Panc1 (cell line): ENCODE measurements around the gene RAB32. TPM values are rescaled to one million over a fixed set of nuclear protein-coding genes. Genes with fewer than 3 reads are reported as not detected.

Source experiments
- ATAC-seq: fragments of 200-7000 bp; cut with Tn5 transposase; 2 replicates; pipeline ENCODE4 v1.9.1; 2020; ENCODE audit warnings: mild to moderate bottlenecking, moderate library complexity
- BruUV-seq: library from RNA; stranded (reverse); fragments of 400-500 nt; replicated peaks from 2 replicates; lab custom pipeline; 2021; lab: Mats Ljungman, UMichigan
- CTCF ChIA-PET: fragments of 300-600 bp; sonication (Branson Sonifier 250); formaldehyde crosslinking; loops from one replicate; lab custom pipeline; 2022; ENCODE audit warnings: antibody characterized with exemption; lab: Charles Lee
- POLR2A ChIA-PET: fragments of 300-600 bp; sonication (Branson Sonifier 250); formaldehyde crosslinking; loops from one replicate; lab custom pipeline; 2022; ENCODE audit warnings: antibody characterized with exemption; lab: Charles Lee
- DNase-seq: peaks from one replicate; pipeline ENCODE4 v3.0.0-alpha.2; 2010; ENCODE audit warnings: low read depth, low spot score
- H3K27ac ChIP-seq: 2 replicates; pipeline ENCODE4 v1.5.1; 2011; ENCODE audit warnings: mild to moderate bottlenecking, low read length, inconsistent platforms
- H3K27me3 ChIP-seq: fragments of 200-500 bp; sonication (Bioruptor generic); 2 replicates; pipeline ENCODE4 v1.6.0; 2014; ENCODE audit warnings: low read length, inconsistent platforms; ENCODE audit not compliant: control insufficient read depth, insufficient read depth
- H3K36me3 ChIP-seq: fragments of 200-500 bp; sonication (Bioruptor generic); 2 replicates; pipeline ENCODE4 v1.5.1; 2014; ENCODE audit warnings: inconsistent platforms, mild to moderate bottlenecking, low read length, moderate library complexity; ENCODE audit not compliant: control insufficient read depth, insufficient read depth
- H3K4me1 ChIP-seq: 2 replicates; pipeline ENCODE4 v1.5.1; 2011; ENCODE audit warnings: inconsistent platforms, mild to moderate bottlenecking, low read length, moderate library complexity; ENCODE audit not compliant: control insufficient read depth, insufficient read depth
- H3K4me3 ChIP-seq, 2 experiments: 2 replicates each; pipeline ENCODE4 v1.5.1; 2011 to 2012; ENCODE audit warnings: low read depth in 2 of 2, low read length in 2 of 2, mild to moderate bottlenecking in 2 of 2, inconsistent platforms in 1 of 2, moderate library complexity in 1 of 2
- H3K9me3 ChIP-seq: fragments of 200-500 bp; sonication (Bioruptor generic); 2 replicates; pipeline ENCODE4 v1.5.1; 2014; ENCODE audit warnings: low read depth, mild to moderate bottlenecking, inconsistent platforms, low read length, moderate library complexity; ENCODE audit not compliant: control insufficient read depth, insufficient read depth
- CTCF ChIP-seq: fragments of 450-650 bp; IDR thresholded peaks from 2 replicates; pipeline ENCODE4 v1.5.1; 2017; ENCODE audit warnings: mild to moderate bottlenecking
- POLR2AphosphoS5 ChIP-seq: IDR thresholded peaks from 2 replicates; pipeline ENCODE4 v1.6.1; 2012; ENCODE audit warnings: mild to moderate bottlenecking, low read depth, low read length, moderate library complexity
- REST ChIP-seq, 2 experiments: IDR thresholded peaks; 2 replicates each; pipeline ENCODE4 v1.6.1; 2011 to 2012; ENCODE audit warnings: low read depth in 2 of 2, control low read depth in 1 of 2, low read length in 1 of 2, mild to moderate bottlenecking in 1 of 2, moderate library complexity in 1 of 2; ENCODE audit not compliant: insufficient read depth in 1 of 2
- SIN3A ChIP-seq: IDR thresholded peaks from 2 replicates; pipeline ENCODE4 v1.6.1; 2012; ENCODE audit warnings: low read depth, mild to moderate bottlenecking, low read length, moderate library complexity, borderline replicate concordance; ENCODE audit not compliant: insufficient read depth
- TCF7L2 ChIP-seq: IDR thresholded peaks from 2 replicates; pipeline ENCODE4 v1.6.1; 2011; ENCODE audit warnings: mild to moderate bottlenecking, low read depth, low read length, inconsistent platforms
- in situ Hi-C: cut with HindIII; loops from 2 replicates; pipeline ENCODE4 v1.10.0; 2016; ENCODE audit warnings: low sequenced_read_pairs, low pct_unique_long_range_greater_than_20kb
- intact Hi-C: fragments of 100-400 bp; cut with micrococcal nuclease; formaldehyde crosslinking; loops from one replicate; pipeline ENCODE4 v1.10.0; 2022; ENCODE audit not compliant: unreplicated experiment
- total RNA-seq: library from RNA; stranded (reverse); gene quantifications from one replicate; pipeline ENCODE4 v1.2.1, GENCODE V29; 2021; ENCODE audit not compliant: unreplicated experiment

Gene RAB32
- total RNA-seq, 1 experiment from 2014 or later, result 61.5 TPM

GRCh38 chr6:146592451-146592850, 48.8 kb downstream of the RAB32 start:
- ATAC-seq (no peak), DNase-seq (no peak)
- Histone ChIP-seq H3K4me1 (no peaks in the 10 kb centered on the region), H3K4me3 (no peak overlapping the region), H3K36me3 (no peaks in the 10 kb centered on the region), H3K27ac (no peak overlapping the region), H3K27me3 (no peaks in the 10 kb centered on the region), H3K9me3 (no peaks in the 10 kb centered on the region)
- in situ Hi-C loops (no loop called here), intact Hi-C loops (no loop called here)
- CTCF ChIA-PET, result no interaction called here
- TF ChIP-seq SIN3A (no peak), CTCF (no peak), TCF7L2 (no peak), REST (IDR thresholded peaks at IDR 0.05; ENCODE audit: insufficient read depth in 1 of 2, low read depth in 2 of 2, low read length in 1 of 2) (no peak), POLR2AphosphoS5 (no peak)
- BruUV-seq, result no TSS peak
- POLR2A ChIA-PET, result no interaction called here

- Histone ChIP-seq H3K36me3 (no peaks in the 10 kb centered on the region), H3K4me1 (no peaks in the 10 kb centered on the region), H3K27me3 (no peaks in the 10 kb centered on the region), H3K9me3 (no peaks in the 10 kb centered on the region), H3K27ac (no peak overlapping the region), H3K4me3 (no peak overlapping the region)
- ChIA-PET POLR2A (no interaction called here), CTCF (no interaction called here)
- intact Hi-C loops (no loop called here), in situ Hi-C loops (no loop called here)
- no peak for ATAC-seq
- DNase-seq, result no peak
- BruUV-seq, result no TSS peak
- TF ChIP-seq TCF7L2, result no peak
- TF ChIP-seq SIN3A, result no peak
- no peak for TF ChIP-seq POLR2AphosphoS5
- TF ChIP-seq CTCF, result no peak
Measured at GRCh38 chr6:146593986-146594385, 50.4 kb downstream of the RAB32 start.

GRCh38 chr6:146594495-146594894, 50.9 kb downstream of the RAB32 start:
- Histone ChIP-seq H3K4me3 (no peak overlapping the region), H3K27me3 (no peaks in the 10 kb centered on the region), H3K9me3 (no peaks in the 10 kb centered on the region), H3K27ac (no peak overlapping the region), H3K36me3 (no peaks in the 10 kb centered on the region), H3K4me1 (no peaks in the 10 kb centered on the region)
- ATAC-seq, result no peak
- BruUV-seq, result no TSS peak
- ChIA-PET CTCF (no interaction called here), POLR2A (no interaction called here)
- no peak for DNase-seq
- intact Hi-C loops (no loop called here), in situ Hi-C loops (no loop called here)
- TF ChIP-seq TCF7L2, result no peak
- no peak for TF ChIP-seq SIN3A
- no peak for TF ChIP-seq CTCF
- no peak for TF ChIP-seq POLR2AphosphoS5
- no peak for TF ChIP-seq REST (IDR thresholded peaks at IDR 0.05; ENCODE audit: insufficient read depth in 1 of 2, low read depth in 2 of 2, low read length in 1 of 2)
